Breast epithelium (tissue), 4 donors: ENCODE results near the gene EIF4ENIF1. TPM values are rescaled to one million over a fixed set of nuclear protein-coding genes. Genes with fewer than 3 reads are reported as not detected.
"Not testable (repeated sequence)": the region's sequence is repeated elsewhere in the genome, so short reads cannot be mapped to it uniquely, and the experiment has no call there.

Experiments
- DNase-seq, 2 donors: peaks; one replicate each; pipeline ENCODE4 v3.0.0-alpha.2; 2019; ENCODE audit warnings: low spot score in 2 of 2
- H3K27ac ChIP-seq, 2 donors: fragments of 200-600 bp; sonication (generic) in 1 of 2; one replicate each; pipeline ENCODE4 v1.5.1; 2016 to 2019; ENCODE audit warnings: mild to moderate bottlenecking in 1 of 2
- H3K27me3 ChIP-seq, 2 donors: fragments of 200-600 bp; sonication (generic) in 1 of 2; one replicate each; pipeline versions ENCODE4 v1.5.1 to v1.6.0; 2017 to 2019; ENCODE audit warnings: control low read depth in 1 of 2, mild to moderate bottlenecking in 1 of 2
- H3K36me3 ChIP-seq: fragments of 200-600 bp; one replicate; pipeline ENCODE4 v1.5.1; 2019
- H3K4me1 ChIP-seq, 2 donors: fragments of 200-600 bp; sonication (generic); one replicate each; pipeline ENCODE4 v1.5.1; 2016 to 2019; ENCODE audit warnings: control low read depth in 1 of 2
- H3K4me3 ChIP-seq, 3 donors: fragments of 200-600 bp; sonication (generic); 1 replicate in 2 of 3; 2 replicates in 1 of 3; pipeline ENCODE4 v1.5.1; 2016 to 2019; ENCODE audit warnings: mild to moderate bottlenecking in 3 of 3, moderate library complexity in 2 of 3
- H3K9me3 ChIP-seq, 2 donors: fragments of 200-600 bp; sonication (generic) in 1 of 2; one replicate each; pipeline ENCODE4 v1.5.1; 2016 to 2019; ENCODE audit warnings: control low read depth in 1 of 2
- CTCF ChIP-seq, 3 donors: fragments of 450-650 bp; IDR thresholded peaks; one replicate each; pipeline ENCODE4 v1.5.1; 2016 to 2017; ENCODE audit warnings: antibody characterized with exemption in 3 of 3, mild to moderate bottlenecking in 3 of 3, moderate library complexity in 3 of 3
- POLR2A ChIP-seq: fragments of 450-650 bp; IDR thresholded peaks from one replicate; pipeline ENCODE4 v1.6.1; 2016; ENCODE audit warnings: antibody characterized with exemption, mild to moderate bottlenecking, moderate library complexity
- POLR2AphosphoS5 ChIP-seq, 3 donors: sonication (generic); formaldehyde crosslinking; IDR thresholded peaks; one replicate each; pipeline ENCODE4 v1.6.1; 2017; ENCODE audit warnings: antibody characterized with exemption in 3 of 3
- intact Hi-C: fragments of 100-400 bp; cut with DNase I; formaldehyde crosslinking; loops from one replicate; pipeline ENCODE4 v1.15.1; 2023; ENCODE audit warnings: low total_unique reads
- total RNA-seq, 3 donors: library from RNA; depleted of rRNA; stranded (reverse); fragments of >200 nt; gene quantifications; one replicate each; pipeline ENCODE4 v1.1.0, GENCODE V29; 2016

Gene EIF4ENIF1
- total RNA-seq, 3 donors from 2014 or later = 15.2 to 23.3 (median 20.0) TPM

GRCh38 chr22:31508536-31508935 lies 18.9 kb upstream of the EIF4ENIF1 start:
- no peaks in the 10 kb centered on the region for H3K9me3 ChIP-seq
- no peak for DNase-seq
- TF ChIP-seq POLR2A (no peak), CTCF (IDR thresholded peaks at IDR 0.05) (no peak), POLR2AphosphoS5 (IDR thresholded peaks at IDR 0.05) (no peak)
- no peaks in the 10 kb centered on the region for H3K36me3 ChIP-seq
- H3K27me3 ChIP-seq = no peaks in the 10 kb centered on the region
- no peak overlapping the region for H3K4me3 ChIP-seq
- H3K27ac ChIP-seq = no peak overlapping the region
- intact Hi-C loops = no loop called here
- no peaks in the 10 kb centered on the region for H3K4me1 ChIP-seq

- intact Hi-C loops, H3K4me1 ChIP-seq, DNase-seq, H3K4me3 ChIP-seq, H3K36me3 ChIP-seq, H3K27ac ChIP-seq, H3K9me3 ChIP-seq, H3K27me3 ChIP-seq: not testable (repeated sequence)
Observed at GRCh38 chr22:31507517-31507916, 17.9 kb upstream of the EIF4ENIF1 start.

DNA sequence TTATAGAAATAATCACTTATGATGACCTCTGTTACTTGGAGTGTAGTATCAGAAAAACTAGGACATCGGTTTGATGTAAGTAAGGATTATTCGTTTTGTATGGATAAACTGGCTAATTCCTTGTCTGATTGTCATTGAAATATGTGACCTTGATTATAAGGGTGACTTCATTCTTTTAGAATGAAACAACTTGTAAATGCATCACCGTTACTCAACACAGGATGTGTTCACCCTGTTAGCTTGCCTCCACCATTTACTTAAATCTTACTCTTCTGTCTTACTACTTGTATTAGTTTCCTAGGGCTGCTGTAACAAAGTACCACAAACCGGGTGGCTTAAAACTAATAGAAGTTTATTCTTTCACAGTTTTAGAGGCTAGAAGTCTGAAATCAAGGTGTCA lies 14.6 kb upstream of the EIF4ENIF1 start:
- intact Hi-C loops = no loop called here
- TF ChIP-seq POLR2A = no peak
- TF ChIP-seq CTCF (IDR thresholded peaks at IDR 0.05) = no peak
- TF ChIP-seq POLR2AphosphoS5 (IDR thresholded peaks at IDR 0.05) = no peak
- Histone ChIP-seq H3K4me3 (no peak overlapping the region), H3K27ac (no peak overlapping the region), H3K4me1 (no peaks in the 10 kb centered on the region), H3K27me3 (no peaks in the 10 kb centered on the region), H3K36me3 (no peaks in the 10 kb centered on the region), H3K9me3 (no peaks in the 10 kb centered on the region)
- DNase-seq = no peak

DNA sequence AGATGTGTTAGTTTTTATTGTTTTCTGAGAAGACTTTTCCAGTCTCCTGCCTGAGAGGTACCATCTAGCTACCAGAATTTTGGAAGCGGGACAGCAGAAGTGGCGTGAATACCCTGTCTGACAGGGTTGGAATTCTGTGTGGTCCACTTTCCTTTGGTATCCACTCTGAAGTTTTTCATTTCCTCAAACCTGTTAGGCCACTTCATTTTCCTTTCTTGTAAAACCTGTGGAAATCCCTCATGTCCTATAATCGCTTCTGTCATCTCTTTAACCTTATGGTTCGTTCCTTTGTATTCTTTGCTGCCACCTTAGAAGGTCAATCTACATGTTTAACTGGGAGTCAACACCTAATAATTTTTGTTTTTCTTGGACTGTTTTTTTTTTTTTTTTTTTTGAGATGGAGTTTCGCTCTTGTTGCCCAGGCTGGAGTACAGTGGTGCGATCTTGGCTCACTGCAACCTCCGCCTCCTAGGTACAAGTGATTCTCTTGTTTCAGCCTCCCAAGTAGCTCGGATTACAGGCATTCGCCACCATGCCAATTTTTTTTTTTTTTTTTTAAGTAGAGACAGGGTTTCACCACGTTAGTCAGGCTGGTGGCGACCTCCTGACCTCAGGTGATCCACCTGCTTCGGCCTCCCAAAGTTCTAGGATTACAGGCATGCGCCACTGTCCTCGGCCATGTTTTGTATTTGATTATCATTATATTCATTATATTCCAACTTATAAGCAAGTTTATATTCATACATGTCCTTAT lies 13.7 kb upstream of the EIF4ENIF1 start:
- no peak overlapping the region for H3K4me3 ChIP-seq
- no peaks in the 10 kb centered on the region for H3K4me1 ChIP-seq
- H3K36me3 ChIP-seq = no peaks in the 10 kb centered on the region
- no peaks in the 10 kb centered on the region for H3K9me3 ChIP-seq
- intact Hi-C loops = no loop called here
- no peak overlapping the region for H3K27ac ChIP-seq
- no peaks in the 10 kb centered on the region for H3K27me3 ChIP-seq
- TF ChIP-seq POLR2AphosphoS5 (IDR thresholded peaks at IDR 0.05) (no peak), CTCF (IDR thresholded peaks at IDR 0.05) (no peak), POLR2A (no peak)
- DNase-seq = no peak

- no peaks in the 10 kb centered on the region for H3K27me3 ChIP-seq
- H3K27ac ChIP-seq = no peak overlapping the region
- DNase-seq = no peak
- intact Hi-C loops = no loop called here
- no peaks in the 10 kb centered on the region for H3K9me3 ChIP-seq
- H3K4me3 ChIP-seq = no peak overlapping the region
- no peak for TF ChIP-seq CTCF (IDR thresholded peaks at IDR 0.05)
- no peak for TF ChIP-seq POLR2A
- H3K36me3 ChIP-seq = no peaks in the 10 kb centered on the region
- no peaks in the 10 kb centered on the region for H3K4me1 ChIP-seq
Observed at GRCh38 chr22:31501738-31502137, 12.1 kb upstream of the EIF4ENIF1 start.
